GM20000 (cell line): ENCODE measurements around the gene ERMARD.

Experiments used
- DNase-seq: peaks from one replicate; pipeline ENCODE4 v3.0.0; 2012; ENCODE audit warnings: low spot score
- TF ChIP-seq, protein P1 (sequence below): IDR thresholded peaks from 2 replicates; pipeline ENCODE4 v1.5.1; 2012; ENCODE audit warnings: mild to moderate bottlenecking, control low read depth; ENCODE audit errors: extremely low read depth, missing control alignments

ERMARD gene

DNA sequence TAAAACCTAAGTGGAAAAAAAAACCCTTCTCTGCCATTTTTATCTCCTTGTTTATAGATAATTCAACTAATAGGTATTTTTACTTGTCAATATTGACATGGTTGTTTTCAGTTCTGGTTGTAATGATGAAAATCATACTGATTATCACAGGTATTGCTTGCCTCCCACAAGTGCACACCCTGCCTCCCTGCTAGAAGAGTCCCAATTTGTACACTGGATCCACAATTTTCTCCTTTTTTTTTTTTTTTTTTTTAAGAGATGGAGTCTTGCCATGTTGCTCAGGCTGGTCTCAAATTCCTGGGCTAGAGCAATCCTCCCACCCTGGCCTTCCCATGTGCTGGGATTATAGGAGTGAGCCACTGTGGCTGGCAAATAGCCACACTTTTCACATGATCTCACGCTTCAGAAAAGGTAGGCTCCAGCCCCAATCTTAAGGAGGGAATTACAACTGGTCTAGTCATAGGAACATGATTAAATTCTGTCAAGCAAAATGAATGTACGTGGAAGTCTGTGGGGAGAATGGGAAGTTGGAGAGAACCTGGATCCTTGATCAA is 12.4 kb upstream of the ERMARD start:
- DNase-seq: no peak
- TF ChIP-seq, protein P1, sequence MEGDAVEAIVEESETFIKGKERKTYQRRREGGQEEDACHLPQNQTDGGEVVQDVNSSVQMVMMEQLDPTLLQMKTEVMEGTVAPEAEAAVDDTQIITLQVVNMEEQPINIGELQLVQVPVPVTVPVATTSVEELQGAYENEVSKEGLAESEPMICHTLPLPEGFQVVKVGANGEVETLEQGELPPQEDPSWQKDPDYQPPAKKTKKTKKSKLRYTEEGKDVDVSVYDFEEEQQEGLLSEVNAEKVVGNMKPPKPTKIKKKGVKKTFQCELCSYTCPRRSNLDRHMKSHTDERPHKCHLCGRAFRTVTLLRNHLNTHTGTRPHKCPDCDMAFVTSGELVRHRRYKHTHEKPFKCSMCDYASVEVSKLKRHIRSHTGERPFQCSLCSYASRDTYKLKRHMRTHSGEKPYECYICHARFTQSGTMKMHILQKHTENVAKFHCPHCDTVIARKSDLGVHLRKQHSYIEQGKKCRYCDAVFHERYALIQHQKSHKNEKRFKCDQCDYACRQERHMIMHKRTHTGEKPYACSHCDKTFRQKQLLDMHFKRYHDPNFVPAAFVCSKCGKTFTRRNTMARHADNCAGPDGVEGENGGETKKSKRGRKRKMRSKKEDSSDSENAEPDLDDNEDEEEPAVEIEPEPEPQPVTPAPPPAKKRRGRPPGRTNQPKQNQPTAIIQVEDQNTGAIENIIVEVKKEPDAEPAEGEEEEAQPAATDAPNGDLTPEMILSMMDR: no peak

DNA sequence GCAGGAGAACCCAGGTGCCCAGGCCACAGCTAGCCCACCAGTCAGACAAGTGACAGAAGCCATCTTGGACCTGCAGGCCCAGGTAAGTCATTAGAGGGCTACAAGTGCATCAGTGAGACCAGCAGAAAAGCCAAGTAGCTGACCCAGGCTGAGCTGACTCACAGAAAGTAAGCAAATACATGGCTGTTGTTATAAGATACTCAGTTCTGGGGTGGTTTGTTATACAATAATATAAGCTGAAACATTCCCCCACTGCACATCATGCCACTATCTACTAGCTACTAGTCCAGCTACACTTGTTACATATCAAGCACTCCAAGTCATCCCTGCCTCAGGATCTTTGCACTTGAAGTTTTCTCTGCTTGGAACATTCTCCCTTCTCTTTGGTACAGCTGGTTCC is 10.1 kb upstream of the ERMARD start:
- TF ChIP-seq, protein P1: no peak
- no peak for DNase-seq

DNA sequence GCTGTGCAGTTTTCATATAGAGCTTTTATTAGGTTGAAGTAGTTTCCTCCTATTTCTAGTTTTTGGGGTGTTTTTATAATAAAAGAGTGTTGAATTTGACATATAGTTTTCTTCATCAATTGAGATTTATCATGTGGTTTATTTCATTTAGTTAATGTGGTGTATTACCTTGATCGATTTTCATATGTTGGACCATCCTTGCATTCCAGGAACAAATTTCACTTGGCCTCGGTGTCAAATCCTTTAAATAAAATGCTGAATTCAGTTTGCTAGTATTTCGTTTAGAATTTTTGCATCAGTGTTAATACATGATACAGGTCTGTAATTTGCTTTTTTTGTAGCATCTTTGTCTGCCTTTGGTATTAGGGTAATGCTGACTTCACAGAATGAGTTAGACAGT is 6.0 kb upstream of the ERMARD start:
- no peak for DNase-seq
- TF ChIP-seq, protein P1: no peak

DNA sequence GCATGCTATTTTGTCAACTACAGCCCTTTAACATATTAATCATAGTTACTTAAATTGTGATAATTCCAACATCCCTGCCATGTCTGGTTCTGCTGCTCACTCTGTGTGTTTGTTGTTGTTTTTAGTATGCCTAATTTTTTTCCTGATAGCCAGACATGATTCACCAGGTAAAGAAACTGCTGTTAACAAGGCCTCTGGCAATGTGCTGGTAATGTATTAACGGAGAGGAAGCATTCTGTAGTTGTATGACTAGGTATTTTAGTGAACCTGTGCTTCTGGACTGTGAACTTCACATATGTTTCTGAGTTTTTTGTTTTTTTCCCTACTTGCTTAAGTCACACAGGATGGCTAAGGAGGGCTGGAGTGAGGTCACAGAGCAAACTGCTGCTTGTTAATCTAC is 4.9 kb upstream of the ERMARD start:
- TF ChIP-seq, protein P1: no peak
- no peak for DNase-seq

DNA sequence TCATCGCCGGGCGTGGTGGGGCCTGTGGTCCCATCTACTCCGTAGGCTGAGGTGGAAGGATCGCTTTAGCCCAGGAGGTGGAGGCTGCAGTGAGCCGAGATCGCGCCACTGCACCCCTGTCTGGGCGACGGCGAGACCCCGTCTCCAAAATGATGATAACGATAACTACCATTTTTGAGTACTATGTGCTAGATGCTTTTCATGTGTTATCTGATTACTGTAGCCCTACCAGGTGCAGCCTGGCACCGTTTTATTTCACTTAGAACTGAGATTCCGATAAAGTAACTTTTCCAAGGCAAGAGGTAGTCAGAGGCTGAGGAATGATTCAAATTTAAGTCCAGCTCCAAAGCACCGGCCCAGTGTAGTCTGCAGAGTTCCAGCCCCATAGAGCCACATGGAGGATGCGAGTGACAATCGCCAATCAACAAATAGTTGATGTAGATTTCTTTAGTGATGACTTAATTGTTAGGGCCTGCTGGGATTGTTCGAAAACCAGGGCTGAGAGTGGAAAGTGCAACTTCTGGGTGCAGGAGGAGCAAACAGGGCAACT is 727 bp downstream of the ERMARD start:
- TF ChIP-seq, protein P1: no peak
- no peak for DNase-seq

GRCh38 chr6:169755162-169755561 is 3.7 kb downstream of the ERMARD start:
- no peak for DNase-seq
- TF ChIP-seq, protein P1: no peak

GRCh38 chr6:169763308-169763707 is 11.9 kb downstream of the ERMARD start:
- DNase-seq: no peak
- TF ChIP-seq, protein P1: no peak
